Stimulated activated CD4-positive, alpha-beta T cell treated with anti-CD3 and anti-CD28 coated beads, Interleukin-2, amount 100 ng/mL, for 48 hours (primary cell): ENCODE results near the gene FAM20C.

ENCODE experiments used
- DNase-seq, 2 donors: peaks; one replicate each; pipeline ENCODE4 v3.0.0-alpha.2; 2020

The FAM20C gene

DNA sequence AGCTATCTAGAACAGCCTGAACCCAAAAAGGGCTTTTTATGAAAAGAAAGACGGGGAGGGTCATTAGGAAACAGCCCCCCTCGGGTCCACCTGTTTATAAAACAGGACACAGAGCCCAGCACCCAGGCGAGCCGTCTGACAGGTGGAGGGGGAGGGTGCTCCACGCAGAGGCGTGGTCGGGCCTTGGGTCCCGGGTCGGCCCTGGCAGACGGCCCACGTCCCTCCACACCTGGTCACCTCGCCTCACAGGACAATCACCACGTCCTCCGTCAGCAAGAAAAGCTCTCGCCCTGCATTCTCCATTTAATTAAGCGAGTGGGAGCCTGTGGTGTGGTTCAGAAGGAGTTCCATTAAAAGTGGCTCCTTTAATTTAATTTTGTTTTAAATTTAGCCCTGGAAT lies 55.3 kb downstream of the FAM20C start:
- DNase-seq: no peak

DNA sequence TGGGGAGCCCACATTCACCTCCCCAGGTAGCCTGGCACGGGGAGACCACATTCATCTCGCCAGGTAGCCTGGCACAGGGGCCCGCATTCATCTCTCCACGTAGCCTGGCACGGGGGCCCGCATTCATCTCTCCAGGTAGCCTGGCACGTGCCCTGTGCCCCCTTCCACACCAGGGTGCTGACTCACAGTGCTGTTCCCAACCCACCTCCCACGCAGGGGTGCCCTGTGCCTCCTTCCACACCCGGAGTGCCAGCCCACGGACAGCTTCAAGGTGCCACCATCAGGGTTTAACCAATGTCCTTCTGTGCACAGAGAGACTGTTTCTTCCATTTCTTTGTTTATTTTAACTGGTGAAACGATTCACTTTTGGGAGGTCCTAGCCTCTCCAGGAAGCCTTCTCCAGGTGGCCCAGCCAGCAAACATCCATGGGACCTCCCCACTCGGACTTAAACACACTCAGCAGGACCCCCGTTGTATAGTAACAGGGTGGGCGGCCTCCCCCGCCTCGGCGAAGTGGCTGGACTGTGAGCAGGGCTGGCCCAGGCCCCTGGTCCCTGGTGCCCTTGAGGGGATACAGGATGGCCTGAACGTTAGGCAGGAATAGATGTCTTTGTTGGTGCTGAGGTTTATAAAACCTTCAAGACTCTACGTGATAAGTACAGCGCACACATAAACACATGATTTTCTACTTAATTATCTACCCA lies 56.5 kb downstream of the FAM20C start:
- DNase-seq: no peak

DNA sequence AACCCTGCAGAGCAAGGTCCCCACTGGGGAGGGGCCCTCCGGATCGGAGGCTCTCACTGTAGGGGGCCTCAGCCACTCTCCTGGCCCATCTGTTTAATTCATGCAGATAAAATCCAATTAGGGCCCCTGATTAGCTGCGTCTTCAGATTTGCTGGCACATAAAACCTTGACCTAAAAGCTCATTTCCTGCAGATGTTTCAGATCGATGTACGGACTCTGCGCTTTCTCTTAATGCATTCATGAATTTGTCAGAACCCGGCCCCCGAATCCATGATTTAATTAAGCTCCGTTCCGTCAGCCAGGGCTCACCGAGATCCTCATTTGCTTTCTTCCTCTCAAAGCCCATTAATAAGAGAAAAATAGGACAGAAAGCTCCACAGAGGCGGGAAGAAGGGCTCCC lies 57.6 kb downstream of the FAM20C start:
- DNase-seq: no peak

DNA sequence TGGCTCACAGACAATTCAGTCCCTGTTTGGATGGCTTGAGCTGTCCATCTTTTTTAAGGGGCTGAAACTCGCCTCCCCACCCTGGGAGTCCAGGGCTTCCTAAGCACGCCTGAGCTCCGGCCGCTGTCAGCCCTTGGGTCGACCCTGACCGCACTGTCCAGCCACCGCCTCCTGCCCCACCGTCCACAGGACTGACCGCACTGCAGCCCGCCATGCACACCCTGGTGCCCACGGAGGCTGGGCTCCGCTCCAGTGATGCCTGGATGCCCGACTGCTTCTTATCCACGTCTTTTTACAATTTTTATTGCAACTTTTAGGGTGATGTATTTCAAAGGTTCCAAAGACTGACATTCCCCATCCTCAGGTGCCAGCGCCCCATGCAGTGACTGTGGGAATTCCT lies 58.2 kb downstream of the FAM20C start:
- DNase-seq: no peak

DNA sequence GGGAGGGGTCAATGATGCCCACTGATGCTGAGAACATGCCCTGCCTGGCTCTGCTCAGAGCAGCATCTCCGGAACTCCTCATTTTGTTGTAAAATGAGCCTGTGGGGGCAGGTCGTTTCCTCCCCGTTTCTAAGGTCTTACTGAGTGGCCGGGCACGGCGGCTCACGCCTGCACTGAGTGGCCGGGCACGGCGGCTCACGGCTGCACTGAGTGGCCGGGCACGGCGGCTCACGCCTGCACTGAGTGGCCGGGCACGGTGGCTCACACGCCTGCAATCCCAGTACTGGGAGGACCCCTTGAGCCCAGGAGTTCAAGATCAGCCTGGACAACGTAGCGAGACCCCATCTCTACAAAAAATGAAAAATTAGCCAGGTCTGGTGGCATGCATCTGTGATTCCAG lies 58.6 kb downstream of the FAM20C start:
- DNase-seq: no peak

DNA sequence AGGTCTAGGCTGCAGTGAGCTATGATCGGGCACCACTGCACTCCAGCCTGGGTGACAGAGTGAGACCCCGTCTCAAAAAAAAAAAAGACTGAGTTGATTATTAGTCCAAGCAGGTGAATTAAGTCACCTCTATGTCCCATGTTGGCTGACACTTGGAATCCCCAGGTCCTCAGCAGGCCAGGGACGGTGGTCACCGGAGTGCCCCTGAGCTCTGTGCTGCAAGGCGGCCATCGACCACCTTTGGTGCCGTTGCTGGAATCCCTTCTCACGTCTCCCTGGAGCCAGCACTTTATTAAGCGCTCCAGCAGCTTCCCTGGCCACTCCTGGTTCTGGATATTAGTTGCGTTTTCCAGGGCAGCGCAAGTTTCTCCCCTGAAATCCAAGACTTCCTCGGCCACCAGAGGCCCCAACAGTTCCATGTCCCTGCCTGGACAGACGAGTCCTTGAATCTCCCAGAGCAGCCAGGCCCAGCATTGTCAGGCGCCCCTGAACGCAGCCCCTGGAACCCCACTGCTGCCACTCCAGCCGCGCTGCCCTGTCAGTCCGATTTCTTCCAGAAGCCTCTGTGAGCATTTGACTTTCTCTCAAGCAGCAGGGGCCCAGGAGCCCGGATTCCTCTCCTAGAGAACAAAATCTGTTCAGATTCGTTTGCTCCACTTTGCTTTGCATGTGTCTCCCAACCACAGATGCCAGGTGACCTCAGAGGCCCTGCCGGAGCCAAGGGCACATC lies 59.2 kb downstream of the FAM20C start:
- DNase-seq: no peak

DNA sequence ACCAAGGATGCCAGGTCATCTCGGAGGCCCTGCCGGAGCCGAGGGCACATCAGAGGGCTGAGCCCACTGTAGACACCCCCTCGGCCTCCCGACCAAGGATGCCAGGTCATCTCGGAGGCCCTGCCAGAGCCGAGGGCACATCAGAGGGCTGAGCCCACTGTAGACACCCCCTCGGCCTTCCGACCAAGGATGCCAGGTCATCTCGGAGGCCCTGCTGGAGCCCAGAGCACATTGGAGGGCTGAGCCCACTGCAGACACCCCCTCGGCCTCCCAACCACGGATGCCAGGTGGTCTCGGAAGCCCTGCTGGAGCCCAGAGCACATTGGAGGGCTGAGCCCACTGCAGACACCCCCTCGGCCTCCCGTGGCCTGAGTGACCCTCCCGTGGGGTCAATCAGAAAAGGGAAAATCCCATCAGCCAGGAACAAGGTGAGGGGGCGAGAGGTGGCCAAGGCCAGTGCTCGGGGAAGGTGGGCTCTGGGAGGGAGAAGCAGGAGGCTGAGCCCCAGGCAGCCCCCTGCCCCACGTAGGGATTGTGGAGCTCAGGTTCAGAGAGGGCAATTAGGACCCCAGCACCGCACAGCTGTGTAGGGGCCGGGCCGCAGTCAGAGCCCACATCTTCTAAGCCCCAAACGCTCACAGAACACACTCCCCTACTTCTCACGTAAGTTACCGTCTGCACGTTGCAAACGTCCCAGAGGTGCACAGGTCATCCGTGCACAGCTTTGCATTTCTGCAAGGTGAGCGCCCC lies 60.0 kb downstream of the FAM20C start:
- DNase-seq: no peak

DNA sequence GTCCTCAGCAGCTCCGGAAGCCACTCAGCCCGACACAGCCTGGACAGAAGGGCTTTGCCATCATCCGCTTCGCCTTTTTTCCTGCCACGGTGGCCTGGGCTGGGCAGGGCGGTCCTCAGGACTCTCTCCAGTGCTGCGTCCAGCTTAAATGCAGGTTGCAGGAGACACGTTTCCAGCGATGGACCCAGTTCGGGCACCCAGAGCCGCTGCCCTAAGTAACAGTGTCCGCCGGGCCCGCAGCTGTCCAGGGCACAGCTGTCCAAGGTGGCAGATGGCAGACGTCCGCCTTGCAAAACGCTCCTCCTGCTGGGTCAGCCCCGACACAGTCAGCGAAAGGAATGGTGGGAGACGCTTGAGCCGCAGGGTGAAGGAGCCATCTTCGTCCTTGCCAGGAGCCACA lies 60.6 kb downstream of the FAM20C start:
- no peak for DNase-seq

DNA sequence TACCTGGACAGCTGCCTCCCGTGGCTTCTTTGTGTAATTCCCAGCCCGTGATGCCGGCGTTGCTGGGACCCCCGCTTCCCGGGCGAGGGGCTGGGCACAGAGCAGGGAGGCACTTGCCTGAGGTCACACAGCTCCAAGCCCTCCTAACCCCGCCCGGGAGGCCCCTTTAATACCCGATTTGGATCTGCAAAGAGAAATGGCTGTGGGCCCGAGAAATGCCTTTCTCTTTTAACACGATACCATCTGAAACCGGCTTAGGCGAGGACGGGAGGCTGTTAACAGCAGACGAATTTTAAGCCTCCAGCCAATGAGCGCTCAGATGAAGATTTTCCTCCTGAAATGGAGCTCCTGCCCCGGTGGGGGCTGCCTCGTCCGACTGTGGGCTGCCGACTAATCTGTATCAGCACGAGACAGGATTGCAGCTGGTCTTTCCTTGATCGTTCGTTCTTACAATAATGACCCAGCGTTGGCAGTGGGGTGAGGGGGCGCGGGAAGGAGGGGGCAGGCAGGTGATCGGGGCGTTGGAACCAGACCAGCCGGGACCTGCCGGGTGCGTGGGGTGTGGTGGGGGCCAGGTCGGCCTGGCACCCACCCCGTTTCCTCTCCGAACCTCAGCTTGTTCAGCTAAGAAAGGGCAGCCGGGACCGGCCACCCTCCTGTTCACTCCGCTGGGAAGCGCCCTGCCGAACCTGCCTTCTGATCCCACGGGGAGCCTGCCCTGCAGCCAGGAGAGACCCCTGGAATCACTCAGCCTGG lies 61.4 kb downstream of the FAM20C start:
- no peak for DNase-seq

DNA sequence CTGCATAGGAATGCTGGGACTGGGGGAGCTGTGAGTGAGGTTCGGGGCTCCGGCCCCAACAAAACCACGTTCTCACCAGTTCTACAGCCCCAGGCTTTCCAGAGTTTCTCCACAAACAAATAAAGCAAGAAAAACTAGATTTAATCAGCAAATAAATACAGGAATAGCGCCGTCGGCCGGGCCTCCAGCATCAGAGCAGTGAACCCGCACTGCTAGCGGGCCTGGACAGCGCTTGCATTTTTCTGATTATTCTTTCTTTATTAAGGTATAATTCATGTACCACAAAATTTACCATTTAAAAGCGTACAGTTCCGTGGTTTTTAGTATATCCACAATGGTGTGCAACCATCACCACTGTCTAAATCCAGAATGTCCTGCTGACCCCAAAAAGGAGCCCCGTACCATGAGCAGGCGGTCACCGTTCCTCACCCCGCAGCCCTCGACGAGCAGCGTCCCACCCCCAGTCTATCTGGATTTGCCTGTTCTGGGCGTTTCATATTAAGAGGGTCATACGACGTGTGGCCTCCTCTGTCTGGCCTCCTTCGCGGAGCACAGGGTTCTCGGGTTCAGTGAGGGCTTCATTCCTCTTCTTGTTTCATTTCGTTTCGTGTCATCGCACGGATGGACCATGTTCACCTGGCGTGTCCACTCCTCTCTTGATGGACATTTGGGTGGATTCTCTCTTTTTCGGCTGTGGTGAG lies 62.1 kb downstream of the FAM20C start:
- DNase-seq: no peak

DNA sequence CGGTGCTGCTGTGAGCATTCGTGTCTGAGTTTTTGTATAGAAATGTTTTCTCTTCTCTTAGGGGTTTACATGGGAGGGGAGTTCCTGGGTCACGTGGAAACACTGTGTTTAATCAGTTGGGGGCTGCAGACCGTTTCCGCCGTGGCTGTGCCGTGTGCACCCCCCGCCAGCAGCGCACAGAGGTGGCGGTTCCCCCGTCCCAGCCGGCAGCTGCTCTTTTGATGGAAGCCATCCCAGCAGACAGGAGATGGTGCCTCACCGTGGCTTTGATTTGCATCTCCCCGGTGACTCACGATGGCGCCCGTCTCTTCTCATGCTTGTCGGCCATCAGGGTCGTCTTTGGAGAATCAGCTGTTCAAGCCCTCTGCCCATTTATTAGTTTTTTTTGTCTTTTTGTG lies 62.7 kb downstream of the FAM20C start:
- DNase-seq: no peak

DNA sequence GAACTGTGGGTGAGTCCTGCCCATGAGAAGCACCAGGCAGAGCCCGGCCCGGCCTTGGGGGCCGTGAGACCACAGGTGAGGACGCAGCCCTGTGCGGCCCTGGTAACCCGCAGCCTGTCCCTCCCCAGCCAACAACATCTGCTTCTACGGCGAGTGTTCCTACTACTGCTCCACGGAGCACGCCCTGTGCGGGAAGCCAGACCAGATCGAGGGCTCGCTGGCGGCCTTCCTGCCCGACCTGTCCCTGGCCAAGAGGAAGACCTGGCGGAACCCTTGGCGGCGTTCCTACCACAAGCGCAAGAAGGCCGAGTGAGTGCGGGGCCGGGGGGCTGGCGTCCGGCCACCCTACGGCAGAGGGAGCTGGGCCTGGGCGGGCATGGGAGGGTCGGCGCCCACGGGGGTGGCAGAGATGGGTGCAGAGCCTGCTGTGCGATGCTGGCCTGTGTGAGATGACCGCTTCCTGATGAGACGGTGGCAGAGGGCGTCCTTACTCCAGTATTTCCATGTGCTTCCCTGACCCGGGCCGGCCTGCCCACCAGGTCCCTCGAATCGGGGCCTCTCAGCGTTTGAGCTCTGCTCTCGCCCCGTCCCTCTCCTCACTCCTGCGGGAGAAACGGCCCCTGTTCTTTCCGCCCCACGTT lies 63.5 kb downstream of the FAM20C start:
- DNase-seq: no peak

DNA sequence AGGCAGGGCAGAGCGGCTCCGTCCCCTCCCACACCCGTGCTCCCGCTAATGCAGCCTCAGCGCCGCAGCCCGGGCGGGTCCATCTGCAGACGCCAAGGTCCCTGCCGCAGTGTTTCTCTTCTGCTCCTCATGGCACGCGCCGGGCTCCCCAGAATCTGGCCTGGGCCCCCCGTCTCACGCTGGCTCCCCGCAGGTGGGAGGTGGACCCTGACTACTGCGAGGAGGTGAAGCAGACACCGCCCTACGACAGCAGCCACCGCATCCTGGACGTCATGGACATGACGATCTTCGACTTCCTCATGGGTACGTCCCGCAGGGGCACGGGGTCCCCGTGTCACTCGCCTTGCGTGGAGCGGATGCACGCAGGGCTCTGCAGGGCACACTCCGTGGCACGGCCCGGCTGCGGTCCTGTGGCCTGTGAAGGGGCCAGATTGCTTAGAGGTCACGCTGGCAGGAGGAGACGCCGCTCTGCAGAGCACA lies 64.1 kb downstream of the FAM20C start:
- no peak for DNase-seq

DNA sequence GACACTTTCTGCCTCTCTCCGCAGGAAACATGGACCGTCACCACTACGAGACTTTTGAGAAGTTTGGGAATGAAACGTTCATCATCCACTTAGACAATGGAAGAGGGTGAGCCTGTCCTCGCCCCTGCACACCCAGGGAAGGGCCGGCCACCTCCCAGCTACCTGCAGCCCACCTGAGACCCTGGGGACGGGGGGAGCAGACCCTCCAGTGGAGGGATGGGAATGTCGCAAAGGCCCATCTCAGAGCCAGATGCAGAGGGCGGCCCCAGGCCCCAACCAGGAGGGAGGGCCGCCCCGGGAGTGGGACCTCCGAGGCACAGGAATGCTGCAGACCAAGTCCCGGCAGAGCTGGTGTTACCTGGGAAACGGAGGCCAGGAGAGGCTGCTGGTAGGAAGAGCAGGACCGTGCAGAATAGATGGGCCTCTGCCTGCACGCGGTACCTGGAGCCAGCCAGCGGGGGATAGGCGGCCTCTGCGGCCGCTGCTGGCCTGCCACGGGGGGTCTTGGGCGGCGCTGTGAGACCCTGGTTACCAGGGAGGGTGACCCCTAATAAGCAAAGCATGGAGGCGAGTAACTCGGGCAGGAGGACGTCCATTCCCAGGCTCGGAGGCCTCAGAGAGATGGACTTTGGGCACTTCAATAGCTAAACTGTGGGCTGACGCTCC lies 64.7 kb downstream of the FAM20C start:
- no peak for DNase-seq

DNA sequence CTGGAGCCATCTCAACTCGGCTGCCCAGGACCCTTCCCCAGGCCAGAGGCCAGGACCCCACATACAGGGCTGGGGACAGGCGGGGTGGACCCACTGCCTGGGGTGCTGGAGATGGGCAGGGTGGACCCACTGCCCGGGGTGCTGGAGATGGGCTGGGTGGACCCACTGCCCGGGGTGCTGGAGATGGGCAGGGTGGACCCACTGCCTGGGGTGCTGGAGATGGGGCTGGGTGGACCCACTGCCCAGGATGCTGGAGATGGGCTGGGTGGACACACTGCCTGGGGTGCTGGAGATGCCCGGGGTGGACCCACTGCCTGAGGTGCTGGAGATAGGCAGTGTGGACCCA lies 65.2 kb downstream of the FAM20C start:
- no peak for DNase-seq

DNA sequence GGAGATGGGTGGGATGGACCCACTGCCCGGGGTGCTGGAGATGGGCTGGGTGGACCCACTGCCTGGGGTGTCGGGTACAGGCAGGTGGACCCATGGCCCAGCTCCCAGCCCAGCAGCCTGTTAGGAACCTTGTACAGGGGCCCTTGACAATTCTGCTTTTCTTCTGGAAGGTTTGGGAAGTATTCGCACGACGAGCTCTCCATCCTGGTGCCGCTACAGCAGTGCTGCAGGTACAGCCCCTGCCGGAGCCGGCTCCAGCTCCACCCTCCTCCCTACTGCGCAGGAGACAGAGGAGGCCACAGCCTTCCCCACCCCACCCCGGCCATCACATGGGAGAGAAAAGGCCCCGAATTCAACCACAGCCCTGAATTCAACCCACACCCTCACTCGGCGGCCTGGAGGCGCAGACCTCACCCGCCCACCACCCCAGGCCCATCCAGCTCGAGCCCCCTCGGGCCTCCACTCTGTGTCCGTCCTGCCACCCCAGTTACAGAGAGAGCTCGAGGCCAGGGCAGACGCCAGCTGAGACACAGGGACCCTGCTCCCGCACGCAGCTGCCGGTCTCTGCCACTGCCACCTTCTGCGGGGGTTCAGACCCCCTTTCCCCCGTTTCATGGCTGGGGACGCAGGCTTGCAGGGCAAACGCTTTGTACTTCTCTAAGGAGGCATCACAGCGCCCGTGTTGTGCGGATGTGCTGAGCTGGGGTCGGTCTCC lies 66.3 kb downstream of the FAM20C start:
- no peak for DNase-seq

DNA sequence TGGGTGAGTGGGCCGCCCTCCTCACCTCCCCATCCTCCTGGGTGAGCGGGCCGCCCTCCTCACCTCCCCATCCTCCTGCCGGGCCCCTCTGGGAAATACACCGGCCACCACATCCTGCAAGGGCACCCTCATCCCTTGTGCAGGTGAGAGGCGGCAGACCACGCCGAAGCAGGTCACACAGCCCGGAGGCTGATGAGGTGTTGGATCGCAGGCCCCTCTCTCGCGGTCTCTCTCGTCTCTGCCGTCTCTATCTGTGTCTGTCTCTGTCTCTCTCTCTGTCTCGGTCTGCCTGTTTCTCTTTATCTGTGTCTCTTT lies 66.8 kb downstream of the FAM20C start:
- DNase-seq: no peak

DNA sequence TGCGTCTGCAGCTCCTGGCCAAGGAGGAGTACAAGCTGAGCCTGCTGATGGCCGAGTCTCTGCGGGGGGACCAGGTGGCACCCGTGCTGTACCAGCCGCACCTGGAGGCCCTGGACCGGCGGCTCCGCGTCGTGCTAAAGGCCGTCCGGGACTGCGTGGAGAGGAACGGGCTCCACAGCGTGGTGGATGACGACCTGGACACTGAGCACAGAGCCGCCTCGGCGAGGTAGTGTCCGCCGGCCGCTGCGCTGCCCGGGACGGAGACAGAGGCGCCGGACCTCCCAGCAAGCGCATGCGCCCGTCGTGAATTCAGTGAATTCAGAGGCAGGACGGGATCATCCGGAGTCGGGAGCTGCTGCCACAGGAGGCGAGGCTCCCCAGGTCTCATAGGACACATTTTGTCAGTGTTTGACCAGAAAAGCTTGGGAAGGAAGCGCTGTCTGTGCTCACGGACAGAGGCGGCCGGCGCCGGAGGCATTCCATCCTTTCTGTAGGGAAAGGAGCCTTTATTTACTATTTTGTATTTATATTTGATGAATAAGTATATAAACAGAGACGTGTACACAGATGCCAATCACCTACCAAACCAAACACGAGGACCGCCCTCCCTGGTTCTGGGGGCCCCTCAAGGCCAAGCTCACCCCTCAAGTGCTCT lies 67.5 kb downstream of the FAM20C start:
- DNase-seq: no peak

DNA sequence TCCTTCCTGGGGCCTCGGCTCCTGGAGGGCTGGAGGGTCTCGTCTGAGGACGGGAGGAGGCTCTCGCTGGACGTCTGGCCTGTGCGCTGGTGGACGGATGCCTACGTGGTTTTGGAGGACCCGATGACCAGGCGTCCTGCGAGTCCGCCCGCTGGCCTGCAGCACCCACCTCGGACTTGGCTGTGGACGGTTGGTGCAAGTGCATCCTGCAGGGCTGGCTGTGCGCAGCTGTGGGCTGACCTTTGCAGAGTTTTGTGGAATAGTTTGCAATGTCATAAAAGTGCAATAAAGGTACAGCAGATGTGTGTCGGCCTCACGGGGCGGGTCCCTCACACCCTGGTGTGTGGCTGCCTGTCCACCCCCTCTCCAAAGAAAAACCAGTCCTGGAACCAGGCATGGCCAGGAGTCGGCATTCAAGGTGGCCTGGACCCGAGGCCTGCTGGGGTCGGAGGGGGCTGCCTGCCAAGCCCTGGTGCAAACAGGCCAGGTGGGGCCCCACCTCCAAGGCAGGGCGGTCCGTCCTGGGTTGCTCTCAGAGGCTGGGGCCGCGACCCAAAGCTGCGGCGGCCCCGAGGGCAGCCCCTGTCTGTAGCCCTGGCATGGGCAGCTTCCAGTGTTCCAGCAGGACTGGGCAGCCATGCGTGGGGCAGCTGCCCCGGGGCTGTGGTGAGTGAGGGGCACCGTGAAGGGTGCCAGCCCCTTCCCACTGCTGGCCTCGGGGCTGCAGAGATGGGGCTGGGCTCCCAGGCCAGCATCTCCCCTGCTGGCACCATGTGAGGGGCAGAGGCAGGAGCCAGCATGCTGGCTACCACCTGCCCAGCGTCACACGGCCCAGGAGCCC lies 68.3 kb downstream of the FAM20C start:
- no peak for DNase-seq
